PC-3 (cell line): Measurements from ENCODE around the gene JAKMIP2. TPM values are rescaled to one million over a fixed set of nuclear protein-coding genes. Genes with fewer than 3 reads are reported as not detected.
A peak's percentile ranks its signal among the peaks of the same experiment; 100 is the strongest.
"Not testable (repeated sequence)": the region's sequence is repeated elsewhere in the genome, so short reads cannot be mapped to it uniquely, and the experiment has no call there.

Source experiments
- ATAC-seq: fragments of 200-7000 bp; cut with Tn5 transposase; 2 replicates; pipeline ENCODE4 v1.9.1; 2020; ENCODE audit warnings: mild to moderate bottlenecking, moderate library complexity
- BruUV-seq: library from RNA; stranded (reverse); fragments of 400-500 nt; replicated peaks from 2 replicates; lab custom pipeline; 2021; lab: Mats Ljungman, UMichigan
- CTCF ChIA-PET: fragments of 300-600 bp; sonication (Branson Sonifier 250); formaldehyde crosslinking; loops from one replicate; lab custom pipeline; 2022; ENCODE audit warnings: antibody characterized with exemption; lab: Charles Lee
- POLR2A ChIA-PET: fragments of 300-600 bp; sonication (Branson Sonifier 250); formaldehyde crosslinking; loops from one replicate; lab custom pipeline; 2022; ENCODE audit warnings: antibody characterized with exemption; ENCODE audit not compliant: unreplicated experiment; lab: Charles Lee
- DNase-seq: peaks from one replicate; pipeline ENCODE4 v3.0.0-alpha.2; 2015
- H2AFZ ChIP-seq: fragments of 300-600 bp; sonication (generic); 2 replicates; pipeline ENCODE4 v1.6.0; 2016; ENCODE audit warnings: antibody characterized with exemption, low read length
- H3F3A ChIP-seq: fragments of 300-600 bp; sonication (generic); one replicate; pipeline ENCODE4 v1.6.0; 2017; ENCODE audit warnings: antibody characterized with exemption, low read length, control low read depth, mild to moderate bottlenecking; ENCODE audit not compliant: unreplicated experiment
- H3K27ac ChIP-seq: fragments of 300-600 bp; sonication (generic); 2 replicates; pipeline ENCODE4 v1.5.1; 2016; ENCODE audit warnings: mild to moderate bottlenecking, low read length
- H3K27me3 ChIP-seq: fragments of 300-600 bp; sonication (generic); 2 replicates; pipeline ENCODE4 v1.6.1; 2016; ENCODE audit warnings: low read length, mixed read lengths
- H3K36me3 ChIP-seq: fragments of 300-600 bp; sonication (generic); 2 replicates; pipeline ENCODE4 v1.6.1; 2016; ENCODE audit warnings: low read depth, mixed run types, low read length, mixed read lengths
- H3K4me1 ChIP-seq: fragments of 300-600 bp; sonication (generic); 2 replicates; pipeline ENCODE4 v1.5.1; 2016; ENCODE audit warnings: low read length; ENCODE audit not compliant: insufficient read depth
- H3K4me2 ChIP-seq: fragments of 300-600 bp; sonication (generic); 2 replicates; pipeline ENCODE4 v1.6.0; 2016; ENCODE audit warnings: low read length
- H3K4me3 ChIP-seq: fragments of 300-600 bp; sonication (generic); 2 replicates; pipeline ENCODE4 v1.5.1; 2016; ENCODE audit warnings: mild to moderate bottlenecking, low read length, mixed read lengths
- H3K79me2 ChIP-seq: fragments of 300-600 bp; sonication (generic); 2 replicates; pipeline ENCODE4 v1.6.1; 2017; ENCODE audit warnings: low read length, mixed read lengths
- H3K9ac ChIP-seq: fragments of 300-600 bp; sonication (generic); 2 replicates; pipeline ENCODE4 v1.6.0; 2016; ENCODE audit warnings: mild to moderate bottlenecking, low read length
- H3K9me2 ChIP-seq: fragments of 300-600 bp; sonication (generic); replicated peaks from 2 replicates; pipeline ENCODE4 v1.6.1; 2016; ENCODE audit warnings: mixed run types, low read length, mixed read lengths
- H3K9me3 ChIP-seq: fragments of 300-600 bp; sonication (generic); 2 replicates; pipeline ENCODE4 v1.6.1; 2016; ENCODE audit warnings: low read length, mixed read lengths
- H4K20me1 ChIP-seq: fragments of 300-600 bp; sonication (generic); 2 replicates; pipeline ENCODE4 v1.6.1; 2016; ENCODE audit warnings: low read length, mixed read lengths
- EZH2 ChIP-seq: fragments of 300-600 bp; sonication (generic); IDR thresholded peaks from one replicate; pipeline ENCODE4 v1.6.1; 2017; ENCODE audit warnings: antibody characterized with exemption, mild to moderate bottlenecking, low read length; ENCODE audit not compliant: unreplicated experiment
- EZH2phosphoT487 ChIP-seq: fragments of 300-600 bp; sonication (generic); IDR thresholded peaks from 2 replicates; pipeline ENCODE4 v1.6.1; 2018; ENCODE audit warnings: mild to moderate bottlenecking, antibody characterized with exemption, low read length, borderline replicate concordance
- intact Hi-C: fragments of 100-400 bp; cut with micrococcal nuclease; formaldehyde crosslinking; loops from 2 replicates; pipeline ENCODE4 v1.9.0; 2023
- total RNA-seq: library from RNA; depleted of rRNA; stranded (reverse); fragments of >200 nt; gene quantifications from 2 replicates; pipeline ENCODE4 v1.2.3, GENCODE V29; 2014
- TF ChIP-seq, protein P1 (sequence below): fragments of 300-600 bp; sonication (generic); conservative IDR thresholded peaks from 2 replicates; pipeline ENCODE4 v1.5.1; 2017; ENCODE audit warnings: antibody characterized with exemption, low read depth, mild to moderate bottlenecking, low read length

The JAKMIP2 gene
- total RNA-seq, 1 experiment from 2014 or later = 0.15 TPM

- peak; percentile 81 for DNase-seq
- peaks cover 24% of the 10 kb centered on the region for H3K4me1 ChIP-seq
- H4K20me1 ChIP-seq = no peaks in the 10 kb centered on the region
- H3F3A ChIP-seq = no peaks in the 10 kb centered on the region
- POLR2A ChIA-PET = no interaction called here
- BruUV-seq = no TSS peak
- no peak overlapping the region for H3K9ac ChIP-seq
- H3K36me3 ChIP-seq = no peaks in the 10 kb centered on the region
- ATAC-seq = peak; percentile 85
- H3K79me2 ChIP-seq = no peaks in the 10 kb centered on the region
- no peaks in the 10 kb centered on the region for H3K27me3 ChIP-seq
- no peaks in the 10 kb centered on the region for H3K9me2 ChIP-seq
- CTCF ChIA-PET = interaction anchor here (1.4 kb wide), 1 partner anchor 114 kb away, joined by 3 read pairs; no protein-coding TSS in a partner anchor
- TF ChIP-seq EZH2 (no peak), EZH2phosphoT487 (no peak)
- TF ChIP-seq, protein P1, sequence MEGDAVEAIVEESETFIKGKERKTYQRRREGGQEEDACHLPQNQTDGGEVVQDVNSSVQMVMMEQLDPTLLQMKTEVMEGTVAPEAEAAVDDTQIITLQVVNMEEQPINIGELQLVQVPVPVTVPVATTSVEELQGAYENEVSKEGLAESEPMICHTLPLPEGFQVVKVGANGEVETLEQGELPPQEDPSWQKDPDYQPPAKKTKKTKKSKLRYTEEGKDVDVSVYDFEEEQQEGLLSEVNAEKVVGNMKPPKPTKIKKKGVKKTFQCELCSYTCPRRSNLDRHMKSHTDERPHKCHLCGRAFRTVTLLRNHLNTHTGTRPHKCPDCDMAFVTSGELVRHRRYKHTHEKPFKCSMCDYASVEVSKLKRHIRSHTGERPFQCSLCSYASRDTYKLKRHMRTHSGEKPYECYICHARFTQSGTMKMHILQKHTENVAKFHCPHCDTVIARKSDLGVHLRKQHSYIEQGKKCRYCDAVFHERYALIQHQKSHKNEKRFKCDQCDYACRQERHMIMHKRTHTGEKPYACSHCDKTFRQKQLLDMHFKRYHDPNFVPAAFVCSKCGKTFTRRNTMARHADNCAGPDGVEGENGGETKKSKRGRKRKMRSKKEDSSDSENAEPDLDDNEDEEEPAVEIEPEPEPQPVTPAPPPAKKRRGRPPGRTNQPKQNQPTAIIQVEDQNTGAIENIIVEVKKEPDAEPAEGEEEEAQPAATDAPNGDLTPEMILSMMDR = no peak
- peak overlapping the region; percentile 32; the same call in 1 of the 2 replicates for H3K4me3 ChIP-seq
- intact Hi-C loops = no loop called here
- no peaks in the 10 kb centered on the region for H3K9me3 ChIP-seq
- peak overlapping the region; percentile 67 for H3K4me2 ChIP-seq
- peak overlapping the region; percentile 66 for H3K27ac ChIP-seq
- peak overlapping the region; percentile 36 for H2AFZ ChIP-seq
Observed at GRCh38 chr5:147803926-147804325, 21.4 kb upstream of the JAKMIP2 start.

- H3F3A ChIP-seq, H3K9me2 ChIP-seq, H3K9me3 ChIP-seq, H3K4me3 ChIP-seq, CTCF ChIA-PET, POLR2A ChIA-PET, H3K9ac ChIP-seq, intact Hi-C loops, H3K27ac ChIP-seq, DNase-seq, H3K36me3 ChIP-seq, H2AFZ ChIP-seq, H3K27me3 ChIP-seq, ATAC-seq, H3K79me2 ChIP-seq, BruUV-seq, H3K4me2 ChIP-seq, H4K20me1 ChIP-seq: not testable (repeated sequence)
- peaks cover 24% of the 10 kb centered on the region for H3K4me1 ChIP-seq
Observed at GRCh38 chr5:147803161-147803560, 20.6 kb upstream of the JAKMIP2 start.

DNA sequence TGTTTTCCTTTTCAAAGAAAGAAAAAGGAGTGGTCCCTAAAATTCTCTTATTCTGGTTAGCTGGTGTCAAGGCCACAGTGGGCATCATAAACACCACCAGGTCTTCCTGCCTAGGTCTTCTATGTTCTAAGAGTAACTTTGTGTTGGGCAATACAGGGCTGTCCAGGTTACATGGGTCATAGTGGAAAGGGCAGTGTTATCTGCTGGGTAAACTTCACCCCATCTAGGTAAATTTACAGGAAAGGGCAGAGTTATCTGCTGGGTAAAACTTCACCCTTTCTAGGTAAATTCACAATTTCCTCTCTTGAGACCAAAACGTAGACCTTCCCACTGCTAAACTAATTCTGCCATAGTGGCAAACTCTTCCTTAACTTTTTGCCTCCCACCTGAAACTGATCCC lies 18.9 kb upstream of the JAKMIP2 start:
- Histone ChIP-seq H3K36me3 (no peaks in the 10 kb centered on the region), H3K9ac (no peak overlapping the region), H3K4me2 (no peak overlapping the region), H3K27me3 (no peaks in the 10 kb centered on the region), H3K4me3 (no peak overlapping the region), H3K9me2 (no peaks in the 10 kb centered on the region), H3K9me3 (no peaks in the 10 kb centered on the region), H3K27ac (no peak overlapping the region), H3K4me1 (peaks cover 39% of the 10 kb centered on the region), H3K79me2 (no peaks in the 10 kb centered on the region), H3F3A (no peaks in the 10 kb centered on the region), H2AFZ (no peak overlapping the region), H4K20me1 (no peaks in the 10 kb centered on the region)
- TF ChIP-seq EZH2phosphoT487 = no peak
- TF ChIP-seq, protein P1 = no peak
- TF ChIP-seq EZH2 = no peak
- intact Hi-C loops = no loop called here
- DNase-seq = no peak
- ATAC-seq = no peak
- POLR2A ChIA-PET = no interaction called here
- CTCF ChIA-PET = no interaction called here
- no TSS peak for BruUV-seq
